GM11168 (cell line): Measurements from ENCODE around the gene SRGAP2B.
"Not testable (repeated sequence)": the region's sequence is repeated elsewhere in the genome, so short reads cannot be mapped to it uniquely, and the experiment has no call there.

Experiments
- in situ Hi-C: fragments of 300-500 bp; cut with MboI; formaldehyde crosslinking; loops from one replicate; pipeline ENCODE4 v1.12.0; 2022; ENCODE audit warnings: low sequenced_read_pairs; ENCODE audit not compliant: unreplicated experiment

SRGAP2B gene

DNA sequence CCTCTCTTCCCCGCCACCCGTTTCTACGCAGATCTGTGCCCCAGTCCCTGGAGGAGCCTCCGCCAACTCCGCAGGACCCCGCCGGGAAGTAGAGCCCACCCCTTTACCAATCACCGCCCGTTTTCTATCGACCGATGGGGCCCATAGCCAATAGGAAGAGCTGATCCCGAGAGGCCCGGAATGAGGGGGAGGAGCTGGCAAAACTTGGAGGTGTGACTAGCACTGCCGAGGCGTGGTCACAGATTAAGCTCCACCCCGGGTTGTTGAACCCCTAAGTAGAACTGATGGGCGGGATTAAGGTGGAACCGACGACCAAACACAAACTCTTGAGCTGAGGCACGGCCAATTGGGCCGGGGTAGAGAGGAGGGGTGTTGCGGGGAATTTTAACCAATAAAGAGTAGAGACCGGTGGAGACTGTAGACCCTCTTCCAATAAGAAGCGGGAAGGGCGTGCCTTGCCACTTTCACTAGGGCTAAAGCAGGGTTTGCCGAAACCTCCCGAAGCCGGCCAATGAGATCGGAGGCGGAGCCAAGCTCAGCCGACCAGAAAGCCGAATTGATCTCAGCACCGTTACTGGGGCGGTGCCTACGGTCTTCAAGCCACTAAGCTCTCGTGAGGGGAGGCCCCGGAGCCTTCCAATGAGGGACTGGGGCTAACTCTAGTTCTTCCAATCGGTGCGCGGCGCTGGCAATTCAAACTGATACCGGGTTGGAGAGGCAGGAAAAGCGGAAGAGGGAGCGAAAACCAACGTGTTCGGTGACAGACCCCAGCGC is at the start of gene SRGAP2B, which contains the start of gene FAM72D:
TSS of gene SRGAP2B (minus strand) at position 45 of the 774 bp plus-strand sequence. CDS start 2,427 bp downstream, outside the sequence.
TSS of gene FAM72D (plus strand) at position 691 of the 774 bp plus-strand sequence. CDS start 874 bp downstream, outside the sequence.
- in situ Hi-C loops: not testable (repeated sequence)

DNA sequence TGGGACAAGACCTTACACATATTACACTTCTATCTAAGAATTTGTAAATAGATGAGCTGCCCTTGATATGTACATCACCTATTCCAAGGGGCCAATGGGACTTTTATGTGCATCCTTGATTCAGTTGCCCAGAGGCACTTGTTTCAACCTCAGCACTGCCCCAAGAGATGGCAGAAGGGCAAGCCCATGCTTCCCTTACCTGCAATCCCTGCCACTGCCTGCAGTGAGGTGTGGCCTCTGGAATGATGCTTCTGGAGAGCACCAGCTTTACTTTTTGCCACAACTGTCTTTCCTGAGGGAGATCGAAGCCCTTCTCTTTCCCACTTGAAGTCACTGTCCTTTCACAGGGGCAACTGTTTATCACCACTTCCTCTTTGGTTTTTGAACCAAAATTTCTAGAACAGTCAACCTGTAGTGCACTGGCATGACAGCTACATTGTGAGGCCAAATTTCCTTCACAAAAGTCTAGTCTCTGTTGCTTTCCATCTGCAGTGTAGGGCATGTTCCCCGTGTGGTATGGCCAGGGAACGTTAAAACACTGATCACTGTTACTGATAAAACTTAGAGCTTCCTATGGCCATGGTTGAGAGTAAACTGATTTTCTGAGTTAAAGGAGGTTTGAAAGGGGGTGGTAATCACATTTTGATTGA is 49.3 kb upstream of the SRGAP2B start:
- in situ Hi-C loops: not testable (repeated sequence)

DNA sequence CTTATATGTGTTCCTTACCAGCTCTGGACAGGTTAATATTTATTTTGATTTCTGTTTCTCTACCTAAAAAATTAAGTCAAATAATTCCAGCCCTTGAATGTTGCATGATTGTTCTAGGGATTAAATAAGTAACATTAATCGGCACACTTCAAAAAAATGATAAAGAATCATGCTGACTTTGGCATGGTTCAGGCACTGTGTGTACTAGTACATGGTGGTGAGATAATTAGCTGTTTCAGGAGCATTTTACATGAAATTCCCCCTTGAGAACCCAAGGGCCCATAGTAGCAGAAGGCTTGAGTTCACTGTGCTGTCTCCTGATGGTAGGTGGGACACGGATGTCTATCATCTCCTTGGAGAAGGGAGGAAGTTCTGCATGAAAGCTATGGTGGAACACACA is 45.4 kb upstream of the SRGAP2B start:
- in situ Hi-C loops: not testable (repeated sequence)

DNA sequence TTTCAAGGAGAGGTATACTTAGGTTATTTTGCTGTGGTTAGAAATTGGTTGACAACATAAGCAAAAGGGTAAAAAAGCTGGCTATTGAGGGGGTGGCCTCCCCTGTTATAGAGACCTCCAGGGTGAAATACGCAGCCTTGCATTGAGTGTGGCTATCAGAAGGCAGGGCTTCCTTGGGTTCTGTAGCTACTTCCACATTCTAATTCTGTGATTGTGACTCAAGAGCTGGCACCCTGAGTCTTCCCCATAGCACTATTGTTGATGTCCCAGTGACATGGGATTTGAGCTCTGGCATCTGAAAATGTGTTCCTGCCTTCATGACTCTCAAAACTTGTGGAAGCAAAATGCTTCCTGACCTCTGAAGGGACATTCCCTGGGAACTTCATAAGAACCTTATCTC is 39.3 kb upstream of the SRGAP2B start:
- in situ Hi-C loops: not testable (repeated sequence)

DNA sequence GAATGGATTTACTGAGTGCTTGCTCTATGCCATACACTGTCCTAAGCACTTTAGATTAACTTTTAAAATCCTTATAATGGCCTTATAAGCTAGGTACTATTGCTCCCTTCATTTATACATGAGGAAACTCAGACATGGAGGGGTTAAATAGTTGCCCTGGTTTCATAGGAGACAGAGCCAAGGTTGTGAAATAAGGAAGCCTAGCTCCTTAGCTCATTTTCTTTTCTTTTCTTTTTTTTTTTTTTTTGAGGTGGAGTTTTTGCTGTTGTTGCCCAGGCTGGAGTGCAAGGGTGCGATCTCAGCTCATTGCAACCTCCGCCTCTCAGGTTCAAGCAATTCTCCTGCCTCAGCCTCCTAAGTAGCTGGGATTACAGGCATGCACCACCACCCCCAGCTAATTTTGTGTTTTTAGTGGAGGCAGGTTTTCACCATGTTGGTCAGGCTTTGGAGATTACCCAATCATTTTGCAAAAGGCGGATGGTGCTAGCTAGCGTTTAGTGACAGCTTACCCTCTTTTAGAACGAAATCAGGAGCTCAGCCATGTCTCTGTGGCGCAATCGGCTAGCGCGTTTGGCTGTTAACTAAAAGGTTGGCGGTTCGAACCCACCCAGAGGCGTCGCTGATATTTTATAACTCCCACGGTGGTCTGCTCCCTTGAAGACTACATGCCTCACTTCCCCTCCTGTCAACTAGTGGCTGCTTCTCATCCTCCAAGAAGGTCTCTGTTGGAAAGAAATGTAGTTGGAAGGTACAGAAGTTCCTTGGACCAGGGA is 33.8 kb upstream of the SRGAP2B start:
- in situ Hi-C loops: not testable (repeated sequence)

DNA sequence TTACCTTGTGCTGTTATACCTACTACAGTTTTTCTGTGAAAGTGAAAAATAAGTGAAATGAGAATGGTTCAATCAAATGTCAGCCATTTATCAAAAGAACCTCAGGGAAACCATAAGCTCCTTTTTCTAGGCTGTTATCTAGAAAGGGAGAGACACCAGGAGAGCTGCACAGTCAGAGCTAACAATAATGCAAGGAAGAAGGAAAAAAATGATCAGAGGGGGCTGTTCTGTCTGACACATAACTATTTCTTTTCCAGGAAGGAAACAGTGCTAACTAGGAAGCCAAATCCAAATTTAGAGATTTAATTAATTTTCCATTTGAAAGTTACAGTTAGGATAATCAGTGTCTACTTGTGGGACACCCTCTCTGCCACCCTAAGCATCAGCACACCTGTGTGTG is 32.0 kb upstream of the SRGAP2B start:
- in situ Hi-C loops: not testable (repeated sequence)

DNA sequence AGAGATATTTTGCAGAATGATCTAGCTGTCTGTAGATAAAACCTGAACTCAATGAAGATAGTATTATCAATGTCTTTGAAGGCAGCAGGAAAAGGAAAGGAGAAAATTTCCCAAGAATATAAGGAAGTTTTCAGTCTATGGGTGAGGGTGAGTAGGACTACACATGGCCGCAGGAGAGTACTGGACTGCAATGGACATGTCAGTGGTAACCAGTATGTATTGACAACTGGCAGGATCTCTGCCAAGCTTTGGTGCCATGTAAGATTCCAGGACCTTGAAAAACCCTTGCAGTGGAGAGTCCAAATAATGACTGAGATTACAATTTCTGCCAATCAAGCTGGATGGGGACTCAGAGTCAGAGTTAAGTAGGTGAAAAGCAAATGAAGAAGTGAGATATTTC is 30.0 kb upstream of the SRGAP2B start:
- in situ Hi-C loops: not testable (repeated sequence)

DNA sequence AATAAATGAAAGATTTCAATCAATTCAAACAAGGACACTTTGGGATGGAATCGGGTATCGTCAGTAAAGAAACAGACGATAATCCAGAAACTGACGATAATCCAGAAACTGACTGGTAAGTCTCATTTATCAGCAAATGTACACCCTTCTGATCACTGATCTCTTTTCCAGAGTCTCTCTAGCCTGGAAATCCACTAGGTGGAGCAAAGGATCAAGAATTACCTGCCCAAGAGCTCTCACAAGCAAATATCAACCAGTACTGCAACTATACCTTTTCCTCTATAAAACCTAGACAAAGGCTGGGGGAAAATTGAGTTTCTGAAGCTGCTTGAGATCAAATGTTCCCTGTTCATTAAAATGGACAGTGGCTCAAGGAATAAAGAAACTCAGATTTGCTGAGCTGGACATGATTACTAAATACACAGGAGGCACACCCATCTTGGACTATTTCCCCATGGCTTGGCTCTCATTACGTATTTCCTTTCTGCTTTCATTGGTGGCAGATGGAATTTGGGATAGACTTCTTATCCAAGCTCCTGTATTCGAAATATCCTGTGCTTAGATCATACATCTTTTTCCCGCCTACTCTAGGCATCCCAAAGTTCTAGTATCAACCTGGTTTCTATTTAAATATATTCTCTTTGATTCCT is 29.0 kb upstream of the SRGAP2B start:
- in situ Hi-C loops: not testable (repeated sequence)

DNA sequence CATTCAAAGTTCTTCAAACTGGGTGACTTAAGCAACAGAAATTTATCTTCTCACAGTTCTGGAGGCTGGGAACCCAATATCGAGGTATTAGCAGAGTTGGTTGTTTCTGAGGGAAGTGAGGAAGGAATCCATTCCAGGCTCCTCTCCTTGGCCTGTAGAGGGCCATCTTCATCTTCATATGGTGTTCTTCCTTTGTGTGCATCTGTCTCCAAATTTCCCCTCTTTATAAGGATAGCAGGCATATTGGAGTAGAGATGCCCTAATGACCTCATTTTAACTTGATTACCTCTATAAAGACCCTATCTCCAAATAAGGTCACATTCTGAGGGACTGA is 27.9 kb upstream of the SRGAP2B start:
- in situ Hi-C loops: not testable (repeated sequence)

DNA sequence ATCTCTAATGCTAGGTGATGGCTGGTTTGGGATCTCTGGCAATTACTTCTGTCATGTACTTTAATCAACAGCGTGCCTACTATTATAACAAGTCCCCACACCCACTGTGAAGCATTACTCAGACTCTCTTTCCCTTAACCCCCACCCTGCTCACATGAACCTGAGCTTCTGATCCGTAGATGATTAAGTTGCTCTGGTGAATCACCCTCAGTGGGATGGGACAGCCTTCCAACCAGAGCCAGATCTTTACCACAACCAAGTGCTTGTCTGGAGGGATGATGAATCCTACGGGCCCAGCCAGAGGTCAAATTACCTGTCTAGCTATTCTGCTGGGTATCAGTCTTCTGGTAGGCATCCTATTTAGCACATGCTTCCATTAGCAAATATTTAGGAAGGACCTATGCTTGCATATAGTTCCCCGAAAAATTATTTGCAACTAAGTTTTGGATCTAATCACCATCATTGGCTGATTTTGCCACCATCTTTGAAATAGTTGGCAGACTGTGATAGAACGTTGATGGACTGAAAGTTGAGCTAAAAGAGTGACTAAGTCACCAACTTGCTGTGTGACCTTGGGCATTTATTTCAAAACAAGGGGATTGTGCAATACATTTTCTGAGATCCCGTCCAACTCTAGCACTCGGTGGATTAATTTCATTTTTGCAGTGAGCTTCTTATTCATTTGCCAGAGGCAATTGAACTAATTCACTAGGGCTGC is 27.4 kb upstream of the SRGAP2B start:
- in situ Hi-C loops: not testable (repeated sequence)

DNA sequence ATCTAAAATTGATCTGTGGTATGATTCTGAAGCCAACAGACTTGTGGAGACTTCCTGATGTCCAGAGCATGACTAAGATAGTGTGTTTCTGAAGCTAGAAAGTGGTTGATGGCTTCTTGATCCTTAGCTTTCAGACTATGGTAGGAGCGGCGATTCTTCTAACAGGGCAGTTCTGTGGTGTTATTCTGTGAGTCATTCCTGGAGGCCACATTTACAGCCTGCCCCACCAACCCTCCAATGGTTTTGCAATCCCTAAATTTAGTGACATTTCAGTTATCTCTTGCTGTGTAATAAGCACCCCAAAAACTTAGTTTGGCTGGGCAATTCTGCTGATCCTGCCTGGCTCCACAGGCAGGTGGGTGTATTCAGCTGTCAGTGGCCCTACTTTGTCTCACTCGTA is 24.7 kb upstream of the SRGAP2B start:
- in situ Hi-C loops: not testable (repeated sequence)

DNA sequence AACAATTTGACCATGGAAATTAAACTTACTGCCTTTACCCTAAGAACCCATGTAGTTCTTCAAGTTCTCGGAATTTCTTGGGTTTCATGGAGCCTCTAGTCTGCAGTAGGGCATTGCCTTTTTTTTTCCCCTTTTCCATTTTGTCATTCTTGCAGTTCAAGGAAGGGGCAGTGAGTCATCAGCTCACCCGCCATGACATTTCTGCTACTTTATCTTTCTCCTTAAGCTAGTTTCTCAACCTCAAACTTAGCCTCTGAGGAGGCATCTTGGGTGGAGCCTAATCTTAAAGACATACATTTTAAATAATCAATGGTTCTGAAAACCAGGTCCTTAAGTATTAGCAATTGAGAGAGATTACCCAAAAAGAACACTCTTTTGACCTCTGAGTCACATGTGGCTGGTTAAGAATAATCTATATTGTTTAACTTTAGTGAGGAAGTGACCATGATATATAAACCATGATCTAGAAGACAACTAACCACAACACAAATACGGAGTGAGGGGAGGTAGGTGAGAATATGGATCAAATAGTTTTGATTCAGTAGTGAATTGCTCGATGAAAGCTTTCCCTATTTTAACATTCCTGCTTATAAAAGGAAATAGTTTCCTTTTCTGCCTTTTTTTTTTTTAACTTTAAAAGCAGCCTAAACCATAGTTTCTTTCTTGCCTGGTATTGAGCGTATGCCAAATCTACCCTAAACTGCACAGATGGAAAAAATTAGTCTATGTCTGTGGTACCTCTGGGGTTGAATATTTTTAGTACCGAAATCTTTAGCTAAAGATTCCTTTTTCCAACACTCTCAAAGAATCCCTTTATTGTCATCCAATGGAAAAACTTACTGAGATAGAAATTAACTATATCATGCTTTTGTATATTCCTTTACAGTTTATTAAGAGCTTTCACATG is 20.7 kb upstream of the SRGAP2B start:
- in situ Hi-C loops: not testable (repeated sequence)

DNA sequence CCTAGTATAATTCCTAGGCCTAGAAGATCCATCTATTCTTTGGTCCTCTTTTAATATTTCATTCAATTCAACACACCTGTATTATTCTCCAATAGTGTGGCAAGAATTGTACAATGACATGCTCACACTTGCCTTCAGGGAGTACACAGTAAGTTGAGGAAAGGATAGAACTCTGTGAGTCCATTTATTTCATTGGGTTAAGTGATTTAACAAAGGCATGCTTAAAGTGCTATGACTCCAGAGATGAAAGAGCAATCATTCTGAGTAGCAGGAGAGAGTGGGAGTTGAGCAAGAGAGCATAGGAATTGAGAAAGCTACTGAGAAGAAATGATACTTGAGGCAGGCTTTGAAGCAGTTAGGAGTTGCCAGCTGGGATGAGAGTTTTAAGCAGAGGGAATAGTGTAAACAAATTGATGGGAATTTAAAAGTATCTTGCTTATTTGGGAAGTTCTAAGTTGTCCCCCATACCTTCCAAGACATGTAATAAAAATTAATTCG is 19.5 kb upstream of the SRGAP2B start:
- in situ Hi-C loops: not testable (repeated sequence)

DNA sequence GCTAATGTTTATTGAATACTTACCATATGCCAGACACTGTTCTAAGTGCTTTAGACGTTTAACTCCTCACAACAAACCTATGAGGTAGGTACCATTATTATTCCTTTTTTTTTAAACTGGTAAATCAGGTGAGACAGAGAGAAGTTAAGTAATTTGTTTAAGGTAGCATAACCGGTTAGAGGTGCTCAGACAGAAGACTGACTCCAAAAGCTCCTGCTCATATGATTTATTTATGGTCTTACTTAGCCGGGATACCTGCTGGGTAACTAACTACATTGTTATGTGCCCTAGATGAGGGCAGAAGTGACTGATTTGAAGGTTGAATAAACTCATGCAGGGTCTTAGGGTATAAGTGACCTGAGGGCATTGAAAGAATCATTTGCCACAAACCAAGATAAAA is 17.6 kb upstream of the SRGAP2B start:
- in situ Hi-C loops: not testable (repeated sequence)

DNA sequence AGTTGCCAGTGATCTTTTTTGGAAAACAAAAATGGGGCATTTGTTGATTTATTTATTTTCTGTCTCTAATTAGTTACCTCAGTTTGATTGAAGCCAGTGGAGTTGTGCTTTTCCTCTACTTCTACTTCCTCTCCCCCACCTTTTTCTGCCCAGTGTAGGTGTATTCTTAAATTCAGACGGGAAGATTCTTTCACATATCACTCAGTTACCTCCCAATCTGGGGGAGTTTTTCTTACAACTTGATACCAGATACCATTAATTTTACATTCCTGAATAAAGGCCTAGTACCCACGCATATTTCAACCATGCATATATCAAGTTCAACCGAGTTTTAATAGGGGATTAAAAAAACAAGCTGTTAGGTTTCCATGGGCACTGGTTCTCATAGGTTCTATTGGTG is 16.5 kb upstream of the SRGAP2B start:
- in situ Hi-C loops: not testable (repeated sequence)

DNA sequence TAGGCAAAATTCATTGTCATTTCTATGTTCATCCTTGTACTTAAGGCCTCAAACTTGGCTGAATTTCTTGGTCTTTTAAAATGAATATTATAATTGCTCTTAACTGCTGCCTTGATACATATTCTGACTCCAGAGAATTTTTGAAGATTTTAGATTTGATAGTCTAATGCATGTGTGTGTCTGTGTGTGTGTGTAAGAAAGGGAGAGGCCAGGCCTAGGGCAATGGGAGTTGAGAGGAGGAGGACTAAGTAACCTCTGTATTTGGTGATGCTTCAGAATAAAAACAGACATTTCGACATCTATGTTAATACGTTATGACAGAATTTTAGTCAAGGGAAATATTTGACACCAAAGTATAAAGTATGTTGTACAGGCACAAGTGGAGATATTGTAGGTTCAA is 8.2 kb upstream of the SRGAP2B start:
- in situ Hi-C loops: not testable (repeated sequence)

DNA sequence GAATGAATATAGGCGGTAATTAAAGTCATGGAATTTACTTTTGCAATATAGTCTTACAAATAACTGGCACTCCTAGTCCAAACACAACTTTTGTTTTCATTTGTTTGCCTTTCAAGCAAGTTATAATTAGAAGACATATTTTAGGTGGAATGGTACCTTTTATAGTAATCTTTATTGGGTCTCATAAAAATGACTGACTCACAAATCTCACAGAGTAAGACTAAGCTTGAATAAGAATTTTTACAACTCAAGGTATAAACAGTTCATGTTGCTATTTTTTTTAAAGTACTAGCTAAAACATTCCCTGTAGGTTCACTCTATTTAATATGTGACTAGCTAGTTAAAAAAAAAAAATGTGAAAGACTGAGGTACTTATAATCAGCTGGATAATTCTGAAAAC is 6.6 kb upstream of the SRGAP2B start:
- in situ Hi-C loops: not testable (repeated sequence)

DNA sequence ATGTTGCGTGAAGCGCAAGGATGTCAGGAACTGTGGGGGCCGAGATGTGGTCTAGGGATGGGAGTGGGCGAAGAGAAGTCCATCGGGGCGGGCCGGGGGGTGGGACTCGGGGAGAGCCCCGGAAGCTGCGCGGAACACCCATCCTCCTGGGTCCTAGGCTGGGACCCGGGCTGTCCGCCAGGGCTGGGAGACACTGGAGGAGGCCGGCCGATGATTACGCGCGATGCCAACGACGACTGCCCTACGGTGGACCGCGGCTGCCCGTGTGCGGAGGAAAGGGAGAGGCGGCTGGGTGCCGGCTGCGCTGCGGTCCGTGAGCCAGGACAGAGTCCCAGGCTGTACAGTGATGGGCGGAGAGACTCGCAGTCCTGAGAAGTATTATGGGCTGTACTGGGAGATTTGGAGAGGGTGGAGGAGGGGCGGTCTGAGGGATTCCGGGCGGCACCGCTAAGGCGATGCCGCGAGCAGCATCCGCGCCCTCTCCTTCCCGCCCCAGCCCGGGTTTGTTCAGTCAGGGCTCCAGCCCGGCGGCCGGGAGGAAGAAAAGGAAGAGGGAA is 395 bp downstream of the SRGAP2B start:
- in situ Hi-C loops: not testable (repeated sequence)
